Activated CD8-positive, alpha-beta memory T cell treated with anti-CD3 and anti-CD28 coated beads for 48 hours (primary cell): ENCODE measurements around the gene TXNL1.
"Not testable (repeated sequence)": the region's sequence is repeated elsewhere in the genome, so short reads cannot be mapped to it uniquely, and the experiment has no call there.

Experiments used
- DNase-seq, 3 experiments: peaks; one replicate each; pipeline ENCODE4 v3.0.0-alpha.2; 2020; ENCODE audit warnings: low read depth in 2 of 3, low spot score in 2 of 3

The TXNL1 gene

DNA sequence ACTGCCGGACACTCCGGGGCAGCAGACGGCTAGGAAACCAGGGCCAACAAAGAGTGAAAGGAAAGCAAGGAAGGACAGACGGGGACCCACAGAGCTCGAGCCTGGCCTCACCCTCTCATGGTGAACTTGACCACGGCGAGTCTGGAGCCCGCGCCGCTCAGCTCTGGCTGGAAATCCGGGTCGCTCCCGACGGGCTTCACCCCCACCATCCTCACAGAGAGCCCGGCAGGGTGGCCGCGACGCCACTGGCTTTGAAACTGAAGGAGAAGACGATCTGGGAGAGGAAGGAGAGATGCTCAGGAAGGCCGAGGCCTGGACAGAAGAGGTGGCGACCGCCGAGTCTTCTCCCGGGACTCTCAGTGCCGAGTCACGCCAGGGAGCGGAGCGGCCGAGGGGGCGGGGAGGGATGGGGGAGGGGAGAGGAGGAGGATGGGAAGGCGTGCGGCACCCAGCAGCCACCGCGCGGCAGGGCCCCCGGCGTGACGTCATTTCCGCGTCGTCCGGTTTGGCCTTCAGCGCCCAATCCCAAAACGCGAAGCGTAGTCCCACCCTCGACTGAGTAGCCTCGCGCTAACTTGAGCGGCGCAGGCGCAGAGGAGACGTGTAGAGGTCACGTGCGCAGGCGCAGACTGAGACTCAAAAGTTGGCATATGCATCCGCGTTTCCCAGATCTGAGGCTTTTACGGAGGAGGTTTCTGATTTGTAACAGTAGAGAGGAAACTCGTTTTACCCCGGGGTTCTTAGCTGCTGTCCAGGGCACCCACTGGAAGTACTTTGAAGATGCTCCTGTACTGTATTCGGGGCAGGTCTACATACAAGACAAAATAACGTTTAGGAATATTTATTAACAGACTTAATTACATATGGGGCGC lies at the start of gene TXNL1:
Gene TXNL1, minus strand, starts transcription at position 361 of the 872 bp plus-strand sequence. Its CDS starts 152 bp downstream, at position 209.
- DNase-seq: peak; percentile 91 to 98 (median 98)

DNA sequence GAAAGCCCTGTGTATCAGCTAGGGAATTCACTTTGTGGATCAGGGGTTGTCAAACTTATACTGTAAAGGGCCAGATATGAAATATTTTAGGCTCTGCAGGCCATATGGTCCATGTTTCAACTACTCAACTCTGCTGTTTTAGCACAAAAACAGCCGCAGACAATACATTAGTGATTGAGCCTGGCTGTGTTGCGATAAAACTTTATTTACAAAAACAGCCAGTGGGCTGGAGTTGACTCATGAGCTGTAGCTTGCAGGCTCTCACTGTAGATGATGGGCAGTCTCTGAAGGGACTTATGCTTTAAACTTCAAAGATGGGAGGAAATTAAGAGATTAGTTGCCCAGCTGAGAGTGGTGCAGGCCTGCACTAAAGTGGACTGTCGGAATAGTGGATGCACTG lies 45.9 kb upstream of the TXNL1 start:
- no peak for DNase-seq

DNA sequence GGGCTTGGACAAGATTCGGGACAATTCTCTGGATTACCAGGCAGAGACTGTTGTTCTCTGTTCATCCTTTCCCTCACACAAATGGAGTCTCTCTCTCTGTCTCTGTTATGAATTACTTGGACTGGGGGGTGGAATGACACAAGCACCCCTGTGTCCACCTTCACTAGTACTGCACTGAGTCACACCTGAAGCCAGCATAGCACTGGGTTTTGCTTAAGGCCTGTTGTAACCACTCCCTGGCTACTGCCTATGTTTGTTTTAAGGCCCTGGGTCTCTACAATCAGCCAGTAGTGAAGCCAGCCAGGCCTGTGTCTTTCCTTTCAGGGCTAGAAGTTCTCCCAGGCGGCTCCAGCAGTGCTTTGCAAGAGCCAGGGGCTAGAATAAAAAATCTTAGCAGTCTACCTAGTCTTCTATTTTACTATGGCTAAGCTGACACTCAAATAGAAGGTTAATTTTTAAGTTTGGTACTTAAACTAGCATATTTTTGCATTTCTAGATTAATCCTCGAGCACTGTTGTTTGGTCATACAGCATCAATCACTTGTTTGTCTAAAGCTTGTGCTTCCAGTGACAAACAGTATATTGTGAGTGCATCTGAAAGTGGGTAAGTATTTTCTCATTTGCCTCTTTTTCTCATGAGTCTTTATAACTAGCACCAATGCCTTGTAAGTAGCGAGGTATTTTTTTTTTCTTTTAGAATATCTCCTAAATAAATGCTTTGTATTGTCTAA lies 40.6 kb upstream of the TXNL1 start:
- no peak for DNase-seq

DNA sequence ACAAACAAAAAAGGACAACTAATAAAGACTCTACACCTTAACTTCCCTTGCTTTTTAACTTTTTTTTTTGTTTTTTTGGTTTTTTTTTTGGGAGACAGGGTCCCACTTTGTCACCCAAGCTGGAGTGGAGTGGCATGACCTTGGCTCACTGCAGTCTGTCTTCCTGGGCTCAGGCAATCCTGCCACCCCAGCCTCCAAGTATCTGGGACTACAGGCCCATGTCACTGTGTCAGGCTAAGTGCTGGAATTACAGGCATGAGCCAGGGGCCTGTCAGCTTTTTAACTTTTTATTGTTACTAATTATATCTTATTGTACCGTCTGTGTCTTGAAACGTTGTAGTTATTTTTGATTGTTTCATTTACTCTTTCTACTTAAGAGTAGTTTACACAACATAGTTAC lies 38.2 kb upstream of the TXNL1 start:
- DNase-seq: no peak

DNA sequence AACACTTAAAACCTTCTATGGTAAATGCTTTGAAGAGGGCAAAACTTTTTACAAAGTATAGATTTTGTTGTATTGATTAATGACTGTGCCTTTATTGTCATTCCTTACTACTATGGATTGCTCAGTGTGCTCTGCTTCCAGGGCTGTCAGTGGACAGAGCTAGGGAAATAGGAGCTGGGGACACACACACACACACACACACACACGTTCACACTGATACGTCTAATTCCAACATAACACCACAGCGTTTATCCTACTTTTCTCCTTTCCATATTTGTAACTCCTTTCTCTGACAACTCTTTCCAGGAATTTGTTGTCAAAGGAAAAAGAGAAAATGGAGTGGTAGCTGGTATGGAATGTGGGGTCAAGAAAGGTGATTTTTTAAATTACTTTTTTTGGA lies 34.6 kb upstream of the TXNL1 start:
- no peak for DNase-seq

DNA sequence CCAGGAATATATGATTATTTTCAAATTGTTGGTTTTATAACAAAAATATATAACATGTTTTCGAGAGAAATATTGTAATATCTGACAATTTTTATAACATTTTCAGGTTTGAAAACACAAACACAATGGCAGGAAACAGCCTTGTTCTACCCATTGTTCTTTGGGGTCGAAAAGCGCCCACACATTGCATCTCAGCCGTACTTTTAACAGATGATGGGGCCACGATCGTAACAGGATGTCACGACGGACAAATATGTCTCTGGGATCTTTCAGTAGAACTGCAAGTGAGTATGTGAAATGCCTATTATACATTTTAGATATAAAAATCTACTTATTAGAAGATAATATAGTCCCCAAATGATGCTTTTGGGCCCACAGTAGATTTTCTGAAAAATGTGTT lies 34.0 kb upstream of the TXNL1 start:
- DNase-seq: no peak

DNA sequence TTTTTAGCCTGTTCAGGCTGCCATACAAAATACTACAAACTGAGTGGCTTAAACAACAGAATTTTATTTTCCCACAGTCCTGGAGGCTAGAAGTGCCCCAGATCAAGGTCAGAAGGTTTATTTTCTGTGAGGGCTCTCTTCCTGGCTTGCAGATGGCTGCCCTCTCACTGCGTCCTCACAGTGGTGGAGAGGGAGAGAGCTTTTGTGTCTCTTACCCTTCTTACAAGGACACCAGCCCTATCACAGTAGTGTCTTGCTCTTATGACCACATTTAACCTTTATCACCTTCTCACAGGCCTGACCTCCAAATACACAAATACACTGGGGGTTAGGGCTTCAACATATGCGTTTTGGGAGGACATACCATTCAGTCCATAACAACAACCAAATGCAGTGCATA lies 24.5 kb upstream of the TXNL1 start:
- DNase-seq: no peak

DNA sequence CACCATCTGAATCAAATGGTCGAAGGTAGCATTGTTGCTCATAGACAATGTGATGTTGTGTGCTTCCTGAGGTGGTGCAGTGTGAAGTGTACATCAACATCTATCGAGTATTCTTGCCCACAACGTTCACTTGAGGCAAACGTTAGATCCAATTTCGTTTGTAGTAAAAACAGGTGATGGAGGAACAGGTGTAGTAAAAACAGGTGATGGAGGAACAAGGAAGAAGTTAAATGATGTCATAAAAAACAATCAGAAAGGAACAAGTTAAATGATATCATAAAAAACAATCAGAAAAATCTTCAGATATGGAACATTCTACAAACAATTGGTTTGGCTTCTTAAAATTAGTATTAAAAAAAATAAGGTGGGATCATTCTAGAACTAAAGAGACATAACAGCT lies 24.1 kb upstream of the TXNL1 start:
- no peak for DNase-seq

DNA sequence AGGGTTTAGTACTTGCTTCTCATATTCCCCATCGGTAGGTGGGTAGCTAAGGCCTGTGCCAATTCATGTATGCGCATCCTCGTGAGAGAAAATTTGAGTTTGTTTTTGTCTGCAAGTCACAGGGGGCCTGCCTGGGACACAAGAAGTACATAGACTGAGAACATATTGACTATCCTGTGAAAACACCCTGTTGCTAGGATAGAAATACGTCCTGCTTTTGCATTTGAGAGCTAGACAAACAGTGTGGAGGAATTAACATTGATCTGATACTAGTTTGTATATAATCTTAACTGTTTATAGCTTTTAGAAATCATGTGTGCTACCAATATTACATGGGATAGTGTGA lies 23.6 kb upstream of the TXNL1 start:
- no peak for DNase-seq

DNA sequence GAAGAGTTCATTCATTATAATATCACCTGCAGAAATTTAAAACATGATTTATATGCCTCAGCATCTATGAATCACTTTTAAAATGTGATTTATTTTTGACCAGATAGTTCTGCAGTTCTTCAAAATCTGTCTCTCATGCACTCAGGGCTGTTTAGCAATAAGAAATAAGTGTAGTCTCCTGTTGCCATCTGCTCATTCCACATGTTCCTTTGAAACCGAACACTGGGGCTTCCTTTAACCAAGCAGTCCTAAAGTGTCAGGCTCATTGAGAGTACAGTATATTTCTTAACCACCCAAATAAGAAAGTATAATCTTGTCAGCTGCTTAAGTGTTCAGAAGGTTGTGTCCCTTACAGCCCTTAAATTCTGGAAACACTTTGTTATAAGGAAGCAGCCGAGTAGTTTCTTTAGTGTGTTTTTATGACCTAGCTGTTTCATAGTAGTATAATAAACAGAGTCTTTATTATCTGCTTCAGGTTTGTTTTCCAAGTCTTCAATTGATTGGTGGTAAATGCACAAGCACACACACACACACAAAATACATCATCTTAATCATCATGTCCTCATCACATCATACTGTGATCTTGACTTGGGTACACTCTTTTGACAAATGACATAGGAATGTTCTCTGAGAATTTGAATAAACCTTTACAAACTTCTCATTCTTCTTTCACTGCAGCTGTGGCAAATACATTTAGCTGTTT lies 23.1 kb upstream of the TXNL1 start:
- no peak for DNase-seq

DNA sequence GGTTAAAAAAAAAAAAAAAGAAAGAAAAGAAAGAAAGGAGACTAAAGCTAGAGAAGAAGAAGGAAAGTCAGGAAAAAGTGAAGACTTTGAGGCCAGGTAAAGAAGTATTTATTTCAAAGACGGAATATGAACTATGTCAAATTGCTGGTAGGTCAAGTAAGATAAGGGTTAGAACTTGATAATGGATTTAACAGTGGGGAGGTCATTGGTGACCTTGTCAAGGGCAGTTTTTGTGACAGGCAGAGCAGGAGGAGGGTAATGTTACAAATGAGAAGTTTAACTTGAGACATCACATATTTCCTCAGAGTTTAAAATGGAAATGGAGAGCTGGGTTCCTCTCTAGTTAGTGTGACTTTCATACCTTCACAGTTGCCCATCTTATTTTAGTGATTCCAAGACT lies 22.3 kb upstream of the TXNL1 start:
- no peak for DNase-seq

DNA sequence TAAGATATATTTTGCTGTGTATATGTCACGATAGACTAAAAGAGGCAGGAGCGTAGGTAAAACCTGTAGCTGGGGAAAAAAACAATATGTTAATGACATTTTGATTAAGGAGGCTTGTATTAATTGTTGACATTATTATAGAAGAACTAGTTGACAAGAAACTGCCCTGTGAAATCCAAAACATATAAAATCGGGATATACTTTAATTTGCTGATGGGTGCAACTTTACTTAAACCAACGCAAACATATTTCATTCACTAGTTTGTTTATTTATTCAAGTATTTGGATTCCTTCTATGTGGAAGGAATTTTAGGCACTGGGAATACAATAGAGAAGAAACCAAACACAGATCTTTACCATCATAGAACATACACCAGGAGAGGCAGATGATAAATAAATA lies 20.7 kb upstream of the TXNL1 start:
- no peak for DNase-seq

DNA sequence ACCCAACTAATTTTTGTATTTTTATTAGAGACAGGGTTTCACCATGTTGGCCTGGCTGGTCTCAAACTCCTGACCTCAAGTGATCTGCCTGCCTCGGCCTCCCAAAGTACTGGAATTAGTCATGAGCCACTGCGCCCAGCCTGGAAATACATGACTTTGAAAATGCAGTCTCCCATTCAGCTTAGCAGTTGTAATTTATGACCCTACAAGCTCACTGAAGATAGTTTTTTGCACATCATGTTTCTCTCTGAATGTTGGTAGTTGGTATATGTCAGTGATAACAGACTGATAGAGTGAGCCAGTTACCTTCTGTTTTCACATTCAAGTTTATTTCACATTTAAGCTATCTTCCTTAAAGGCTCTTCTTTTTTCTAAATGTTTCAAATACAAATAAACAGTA lies 19.9 kb upstream of the TXNL1 start:
- no peak for DNase-seq

DNA sequence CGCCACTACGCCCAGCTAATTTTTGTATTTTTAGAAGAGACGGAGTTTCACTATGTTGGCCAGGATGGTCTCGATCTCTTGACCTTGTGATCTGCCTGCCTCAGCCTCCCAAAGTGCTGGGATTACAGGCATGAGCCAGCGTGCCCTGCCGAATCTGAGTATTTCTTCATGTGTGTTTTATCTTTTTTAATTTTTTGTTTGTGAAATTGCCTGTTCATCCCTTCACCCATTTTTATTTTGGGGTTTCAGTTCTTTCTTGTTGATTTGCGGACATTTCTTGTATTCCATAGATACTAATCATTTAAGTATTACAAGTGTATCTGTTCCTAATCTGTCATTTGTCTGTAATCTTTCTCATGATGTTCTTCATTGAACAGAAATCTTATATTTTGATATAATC lies 15.9 kb upstream of the TXNL1 start:
- DNase-seq: not testable (repeated sequence)

DNA sequence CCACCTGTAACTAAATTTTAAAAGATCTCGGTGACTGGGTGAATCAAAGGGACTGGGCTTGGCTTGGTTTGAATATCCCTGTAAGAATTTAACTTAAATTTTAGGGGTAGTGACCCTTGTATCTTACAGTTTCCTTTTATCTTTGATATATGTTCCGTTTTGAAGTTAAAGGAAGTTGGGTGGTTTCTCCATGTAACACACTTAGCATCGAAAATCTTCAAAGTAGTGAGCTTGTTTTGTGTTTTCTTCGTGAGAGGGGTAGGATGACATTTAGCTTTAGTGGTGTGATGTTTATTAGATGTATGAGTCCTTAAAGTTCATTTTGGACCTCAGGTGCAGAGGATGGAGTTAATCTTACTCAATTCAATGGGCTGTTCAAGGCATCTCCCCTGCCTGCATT lies 14.4 kb upstream of the TXNL1 start:
- DNase-seq: no peak

DNA sequence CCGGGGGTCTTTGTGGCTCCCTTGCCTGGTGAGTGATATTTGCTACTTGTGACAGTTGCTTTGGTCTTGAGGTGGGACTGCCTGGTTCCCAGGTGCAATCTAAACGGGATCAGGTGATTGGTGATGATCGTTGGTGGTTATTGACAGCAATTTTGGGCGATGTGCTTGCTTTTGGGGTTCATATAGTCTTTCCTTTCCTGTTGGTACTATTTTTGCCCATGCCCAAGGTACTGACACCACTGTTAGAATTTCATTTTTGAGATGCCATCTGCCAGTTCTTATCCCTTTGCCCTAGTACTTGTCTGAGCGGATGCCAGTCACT lies 13.3 kb upstream of the TXNL1 start:
- DNase-seq: no peak

DNA sequence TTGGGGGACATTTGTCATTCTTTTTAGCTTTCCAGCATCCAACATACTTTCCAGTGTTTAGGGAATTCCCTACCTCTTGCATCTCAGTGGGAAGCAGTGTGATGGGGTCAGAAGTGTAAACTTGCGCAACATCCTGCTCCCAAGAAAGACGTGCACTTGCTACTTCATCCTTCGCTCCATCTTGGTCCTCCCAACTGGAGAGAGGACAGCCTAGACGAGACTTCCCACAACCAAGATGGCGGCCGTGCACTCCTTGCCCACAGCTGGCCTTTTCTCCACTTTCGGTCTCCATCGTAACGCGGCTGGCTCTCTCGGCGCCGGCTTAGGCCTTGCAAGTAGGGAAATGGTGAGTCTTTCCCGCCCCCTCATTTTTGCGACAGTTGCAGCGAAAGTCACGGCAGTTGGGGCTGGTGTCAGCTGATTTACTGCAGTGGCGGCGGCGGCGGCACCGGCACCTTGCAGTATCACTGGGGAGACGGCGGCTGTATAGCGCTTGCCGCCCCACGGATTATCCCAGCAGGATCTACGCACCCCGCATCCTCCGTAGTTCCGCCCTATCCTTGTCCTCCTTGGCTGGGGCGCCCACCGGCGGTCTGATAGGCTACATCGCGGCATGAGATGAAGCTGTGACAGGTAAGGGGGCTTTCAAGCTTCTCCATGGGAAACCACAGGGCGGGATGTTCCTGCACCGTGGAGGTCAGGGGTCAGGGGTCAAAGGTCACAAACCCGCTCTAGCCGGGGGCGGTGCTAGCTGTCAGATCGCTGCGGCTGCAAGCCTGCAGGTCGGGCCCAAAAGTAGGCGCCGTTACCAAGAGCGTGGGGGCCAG lies 12.8 kb upstream of the TXNL1 start, which contains the start of gene WDR7:
Gene WDR7, plus strand, starts transcription at position 416 of the 827 bp plus-strand sequence. CDS start 21,157 bp downstream, outside the sequence.
- DNase-seq: peak; percentile 69 to 90 (median 85)

DNA sequence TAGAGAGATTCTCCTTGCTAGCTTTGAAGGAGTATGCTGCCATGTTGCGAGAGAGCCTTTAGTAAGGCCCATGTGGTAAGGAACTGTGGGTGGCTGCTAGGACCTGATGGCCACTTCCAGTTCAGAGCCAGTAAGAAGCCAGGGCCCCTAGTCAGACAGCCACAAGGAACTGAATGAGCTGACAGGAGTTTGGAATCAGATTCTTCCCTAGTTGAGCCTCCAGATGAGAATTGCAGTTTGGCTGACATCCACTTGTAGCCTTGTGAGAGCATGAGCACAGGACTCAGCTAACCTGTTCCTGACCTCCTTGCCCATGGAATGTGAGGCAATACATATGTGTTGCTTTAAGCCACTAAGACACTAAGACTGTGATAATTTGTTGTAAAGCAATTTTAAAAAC lies 11.6 kb upstream of the TXNL1 start:
- DNase-seq: no peak

DNA sequence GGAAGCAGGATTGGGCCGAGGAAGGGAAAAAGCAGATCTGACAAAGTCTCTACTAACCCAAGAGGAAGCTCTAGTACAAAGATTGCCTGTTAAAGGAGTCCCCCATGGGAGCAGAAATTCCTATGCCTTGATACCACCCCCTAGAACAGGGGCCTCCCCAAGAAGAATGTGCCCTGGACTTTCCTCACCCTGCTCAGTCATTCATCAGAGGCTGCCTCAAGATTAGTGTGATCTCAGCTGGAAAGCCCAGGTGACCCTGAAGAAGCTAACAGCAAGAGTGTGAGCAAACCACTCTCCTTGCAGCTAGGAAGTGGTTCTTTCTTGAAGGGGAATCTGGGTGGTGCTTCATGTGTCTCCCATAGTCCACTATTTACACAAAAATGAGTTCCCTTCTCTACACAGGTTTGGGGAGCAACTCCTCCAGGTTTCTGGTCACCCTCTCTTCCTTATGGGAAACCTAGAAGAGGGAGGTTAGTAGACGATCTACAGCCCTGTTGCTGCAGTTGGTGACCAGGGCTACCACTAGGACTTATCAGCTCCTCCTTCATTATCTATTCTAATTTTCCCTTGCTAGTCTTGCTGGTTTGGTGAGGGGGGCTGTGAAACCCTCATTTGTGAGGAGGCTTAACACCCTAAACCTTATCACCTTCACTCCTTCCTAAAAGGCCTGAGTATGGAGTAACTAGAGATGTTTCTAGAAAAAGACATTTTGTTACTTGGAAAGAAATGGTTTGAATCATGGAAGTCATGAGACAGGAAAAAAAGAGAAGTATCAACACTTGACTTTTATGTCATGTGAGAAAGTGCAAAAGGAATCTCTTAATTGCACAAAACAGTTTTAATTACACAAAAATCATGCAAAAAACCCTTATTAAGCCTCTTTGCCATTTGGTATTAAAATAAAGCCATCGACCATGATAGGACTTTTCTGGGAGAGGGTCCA lies 9.8 kb upstream of the TXNL1 start:
- DNase-seq: no peak

DNA sequence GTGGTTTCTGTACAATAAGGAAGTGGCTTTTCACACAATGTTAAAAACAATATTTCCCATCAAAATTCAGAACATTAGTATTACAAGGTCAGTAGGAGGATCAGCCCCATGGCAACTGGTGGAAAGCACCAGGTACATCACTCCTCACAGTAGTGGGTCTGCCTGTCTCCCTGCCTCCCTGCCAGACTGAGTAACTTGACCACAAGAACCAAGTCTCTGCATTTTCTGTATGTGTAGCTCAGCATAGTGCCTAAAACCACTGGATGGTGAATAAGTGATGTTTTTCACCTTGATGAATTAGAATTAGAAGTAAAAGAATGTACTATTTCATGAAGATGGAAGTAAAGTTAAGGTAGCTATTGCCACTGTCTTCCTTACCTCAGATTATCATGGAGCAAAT lies 8.7 kb upstream of the TXNL1 start:
- no peak for DNase-seq
